HG03520 (cell line): ENCODE results near the gene FAM50B.

Experiments
- ATAC-seq: cut with Tn5 transposase; IDR thresholded peaks from one replicate; pipeline ENCODE4 v1.9.1; 2021; ENCODE audit warnings: mild to moderate bottlenecking, moderate library complexity; ENCODE audit not compliant: unreplicated experiment

FAM50B gene

DNA sequence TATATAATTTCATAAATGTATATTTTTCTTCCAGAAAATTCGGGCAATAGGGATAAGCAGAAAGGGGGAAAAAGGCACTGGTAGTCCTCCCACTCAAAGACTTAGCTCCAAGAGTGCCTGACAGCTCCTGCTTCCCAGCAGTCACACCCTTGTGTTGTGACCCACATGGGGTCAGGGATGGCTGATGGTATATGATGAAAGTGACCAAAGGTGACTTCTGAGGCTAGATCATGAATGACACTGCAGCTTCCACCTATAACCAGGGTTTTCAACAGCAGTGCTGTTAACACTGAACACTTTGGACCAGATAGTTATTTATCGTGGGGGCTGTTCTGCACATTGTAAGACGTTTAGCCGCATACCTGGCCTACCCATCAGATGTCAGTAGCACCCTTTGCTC is 22.3 kb downstream of the FAM50B start:
- no peak for ATAC-seq

DNA sequence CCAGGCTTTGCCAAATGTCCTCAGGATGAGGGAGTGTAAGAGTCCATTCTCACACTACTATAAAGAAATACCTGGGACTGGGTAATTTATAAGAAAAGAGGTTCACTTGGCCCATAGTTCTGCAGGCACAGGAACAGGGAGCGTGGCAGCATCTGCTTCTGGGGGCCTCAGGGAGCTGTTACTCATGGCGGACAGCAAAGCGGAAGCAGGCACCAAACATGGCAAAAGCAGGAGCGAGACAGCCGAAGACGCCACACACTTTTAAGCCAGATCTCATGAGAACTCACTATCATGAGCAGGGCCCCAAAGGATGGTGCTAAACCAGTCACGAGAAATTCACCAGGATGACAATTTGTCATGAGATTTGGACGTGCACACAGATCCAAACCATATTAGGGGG is 22.8 kb downstream of the FAM50B start:
- no peak for ATAC-seq

DNA sequence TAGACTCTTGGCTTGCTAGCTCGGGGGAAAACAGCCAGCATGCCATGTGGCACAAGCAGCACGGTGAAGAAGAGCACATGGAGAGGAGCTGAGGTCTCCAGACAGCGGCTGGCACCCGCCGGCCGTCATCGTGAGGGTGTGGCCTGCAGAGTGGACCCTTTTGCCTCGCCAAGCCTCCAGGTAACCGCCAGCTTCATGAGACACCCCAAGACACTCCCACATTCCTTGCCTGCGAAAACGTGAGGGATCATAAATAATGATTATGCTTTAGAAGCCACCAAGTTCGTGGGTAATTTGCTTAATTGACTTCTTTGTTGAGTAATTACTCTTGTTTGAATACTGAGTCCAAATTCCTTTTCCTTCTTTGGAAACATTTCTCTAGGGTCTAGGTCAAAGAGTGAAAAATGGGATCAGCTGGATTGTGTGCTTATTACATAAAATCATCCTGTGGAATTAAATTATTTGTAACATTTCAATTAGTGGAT is 23.2 kb downstream of the FAM50B start:
- ATAC-seq = no peak

DNA sequence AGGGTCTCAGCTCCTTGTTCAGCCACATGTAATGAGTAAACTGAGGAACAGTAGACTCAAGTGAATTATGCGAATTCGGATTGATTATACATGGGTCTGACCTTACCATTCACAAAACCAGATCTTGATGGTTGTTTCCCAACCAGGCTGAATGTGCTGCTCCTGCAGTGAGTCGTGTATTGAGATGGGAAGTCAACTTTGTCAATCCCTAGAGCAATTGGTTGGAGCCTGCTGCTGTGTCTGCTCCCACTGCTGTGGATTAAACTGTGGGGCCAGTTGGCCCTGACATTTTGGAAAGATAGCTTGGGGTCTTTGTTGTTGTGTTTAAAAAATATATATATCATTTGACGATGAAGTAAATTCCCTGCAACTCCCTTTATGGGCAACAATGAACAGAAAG is 23.9 kb downstream of the FAM50B start:
- no peak for ATAC-seq

DNA sequence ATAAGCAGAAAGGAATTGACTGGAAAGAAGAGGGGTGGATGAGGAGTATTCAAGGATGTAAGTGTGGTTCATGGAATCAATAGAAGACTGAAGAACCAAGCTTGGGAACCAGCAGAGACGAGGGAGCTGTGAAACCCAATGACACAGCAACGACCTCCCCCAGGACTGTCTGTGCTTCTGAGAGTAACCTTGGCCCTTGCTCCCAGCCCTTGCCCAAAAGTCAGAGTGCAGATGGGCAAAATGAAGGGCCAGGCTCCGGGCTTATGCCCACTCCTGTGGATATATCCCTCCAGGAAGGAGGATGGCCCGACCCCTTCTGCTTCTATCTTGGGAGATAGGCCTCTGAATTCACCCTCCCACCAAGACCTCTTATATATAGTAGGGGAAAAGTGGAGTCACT is 24.9 kb downstream of the FAM50B start:
- no peak for ATAC-seq

DNA sequence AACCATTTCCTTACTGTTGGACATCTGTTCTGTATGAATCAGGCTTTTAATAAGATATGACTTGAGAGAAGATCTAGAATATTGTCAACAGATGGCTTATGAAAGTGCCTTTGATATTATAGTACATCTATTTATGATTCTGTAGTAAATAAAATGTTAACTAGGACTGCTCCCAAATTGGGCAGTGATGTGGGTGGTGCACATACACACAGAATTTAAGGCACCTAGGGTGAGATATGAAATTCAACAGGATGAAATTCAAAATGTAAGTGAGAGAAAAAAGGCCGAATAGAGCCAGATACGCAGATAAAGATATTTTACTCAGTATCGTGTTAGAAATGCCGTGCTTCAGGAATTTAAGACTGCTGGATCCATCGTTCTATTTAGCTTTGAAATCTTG is 26.3 kb downstream of the FAM50B start:
- no peak for ATAC-seq

DNA sequence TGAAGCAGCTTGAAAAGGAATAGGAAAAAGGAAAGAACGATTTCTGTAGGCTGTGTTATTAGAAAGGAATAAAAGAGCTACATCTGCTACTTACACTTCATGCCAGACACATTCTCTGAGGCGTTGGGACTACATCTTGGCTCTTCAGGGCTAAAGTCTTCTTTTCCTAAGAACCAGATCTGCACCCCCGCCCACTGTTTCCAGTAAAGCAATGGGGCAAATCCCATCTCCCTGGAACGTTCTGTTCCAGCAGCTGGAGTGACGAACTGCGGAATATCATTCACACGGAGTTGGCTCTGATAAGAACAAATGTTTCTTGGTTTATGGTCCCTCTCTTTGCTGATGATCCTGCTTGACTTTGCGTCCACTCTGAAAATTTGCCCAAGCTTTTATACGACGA is 26.9 kb downstream of the FAM50B start:
- no peak for ATAC-seq

DNA sequence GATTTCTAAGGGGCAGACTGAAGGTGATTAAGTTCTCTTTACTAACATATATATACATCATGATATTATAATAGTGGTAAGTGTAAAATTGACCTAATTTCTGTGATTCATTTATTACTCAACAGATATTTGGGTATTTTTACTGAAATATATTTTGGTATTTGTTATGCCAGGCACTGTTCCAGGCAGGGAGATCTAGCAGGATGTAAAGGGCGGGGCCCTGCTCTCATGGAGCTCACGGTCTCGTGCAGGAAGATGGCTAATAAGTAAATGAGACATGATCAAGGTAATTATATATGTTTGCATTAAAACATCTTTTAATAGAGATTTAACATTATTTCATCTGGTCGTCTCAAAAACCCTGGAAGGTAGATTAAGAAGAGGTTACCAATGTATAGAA is 27.7 kb downstream of the FAM50B start:
- no peak for ATAC-seq

DNA sequence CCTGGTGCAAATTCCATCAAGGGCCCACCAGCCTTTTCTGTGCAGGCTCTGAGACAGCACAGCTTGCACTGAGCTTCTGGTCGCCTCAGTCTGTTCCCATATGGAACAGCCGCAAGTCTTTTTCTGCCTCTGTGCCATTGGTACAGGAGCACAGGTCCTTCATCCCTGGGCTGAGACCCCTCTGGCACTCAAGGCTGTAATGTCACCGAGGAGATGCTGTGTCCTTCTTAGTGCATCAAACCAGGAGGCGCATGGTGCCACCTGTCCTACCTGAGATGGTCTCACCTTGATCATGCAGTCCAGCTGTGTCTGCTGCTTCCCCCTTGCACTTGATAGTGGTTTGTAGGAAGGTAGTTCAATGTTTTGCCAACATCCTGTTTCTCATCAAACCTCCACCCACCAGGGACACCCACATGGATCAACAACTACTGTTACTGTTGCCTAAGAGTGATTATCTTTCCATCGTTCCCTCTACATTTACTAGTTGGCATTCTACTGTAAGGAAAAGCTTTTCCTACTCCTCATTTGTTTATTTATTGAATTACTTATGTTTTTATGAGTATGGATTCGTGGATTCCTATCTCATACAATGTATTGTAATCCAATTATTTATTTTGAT is 29.0 kb downstream of the FAM50B start:
- no peak for ATAC-seq

DNA sequence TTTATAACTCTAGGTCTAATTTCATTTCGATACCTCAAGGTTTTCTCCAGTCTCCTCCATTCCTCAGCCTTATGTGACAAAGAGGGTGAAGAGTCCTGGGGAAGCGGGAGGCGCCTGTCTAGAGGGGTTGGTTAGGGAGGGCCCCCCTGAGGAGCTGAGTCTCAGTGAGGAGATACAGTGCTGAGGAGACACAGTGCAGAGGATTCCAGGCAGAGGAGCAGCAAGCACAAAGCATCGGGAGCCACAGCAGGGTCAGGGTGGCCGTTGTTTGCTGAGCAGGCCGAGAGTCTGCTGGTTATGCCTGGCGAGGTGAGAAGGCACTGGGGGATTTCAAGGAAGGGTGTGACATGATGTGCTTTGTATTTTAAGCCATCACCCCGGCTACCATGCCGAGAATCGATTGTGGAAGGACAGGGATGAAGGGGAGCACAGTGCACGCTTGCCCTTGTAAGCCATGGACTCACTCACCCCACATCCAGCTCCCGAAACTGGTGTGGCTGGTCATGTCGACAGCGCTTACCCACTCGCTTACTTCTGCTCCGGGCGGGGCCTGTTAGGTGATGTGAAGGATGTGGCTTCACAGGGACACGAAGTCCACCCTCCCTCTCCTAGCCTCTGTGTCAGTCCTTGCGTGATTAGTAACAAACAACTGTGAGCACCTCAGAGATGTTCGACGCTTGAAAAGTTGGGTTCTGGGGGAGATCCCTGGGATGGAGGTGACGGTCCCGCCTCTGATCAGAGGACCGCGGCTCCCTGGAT is 30.2 kb downstream of the FAM50B start:
- no peak for ATAC-seq

DNA sequence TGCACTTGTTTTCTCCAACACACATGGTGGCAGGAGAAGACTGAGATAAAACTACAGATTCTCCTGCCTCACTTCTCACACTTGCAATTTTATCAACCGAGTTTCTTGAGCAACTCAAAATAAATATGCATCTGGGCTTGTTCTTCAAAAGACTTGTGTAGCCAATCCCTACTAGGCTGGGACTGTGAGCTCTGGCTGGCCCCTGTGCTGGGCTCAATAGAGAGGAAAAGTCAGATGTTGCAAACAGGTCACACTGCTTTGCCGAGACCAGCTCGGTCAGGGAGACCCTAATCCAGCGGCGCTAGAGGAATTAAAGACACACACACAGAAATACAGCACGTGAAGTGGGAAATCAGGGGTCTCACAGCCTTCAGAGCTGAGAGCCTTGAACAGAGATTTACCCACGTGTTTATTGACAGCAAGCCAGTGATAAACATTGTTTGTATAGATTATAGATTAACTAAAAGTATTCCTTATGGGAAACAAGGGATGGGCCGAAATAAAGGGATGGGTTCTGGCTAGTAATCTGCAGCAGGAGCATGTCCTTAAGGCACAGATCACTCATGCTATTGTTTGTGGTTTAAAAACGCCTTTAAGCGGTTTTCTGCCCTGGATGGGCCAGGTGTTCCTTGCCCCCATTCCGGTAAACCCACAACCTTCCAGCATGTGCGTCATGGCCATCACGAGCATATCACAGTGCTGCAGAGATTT is 32.7 kb downstream of the FAM50B start:
- ATAC-seq = no peak

DNA sequence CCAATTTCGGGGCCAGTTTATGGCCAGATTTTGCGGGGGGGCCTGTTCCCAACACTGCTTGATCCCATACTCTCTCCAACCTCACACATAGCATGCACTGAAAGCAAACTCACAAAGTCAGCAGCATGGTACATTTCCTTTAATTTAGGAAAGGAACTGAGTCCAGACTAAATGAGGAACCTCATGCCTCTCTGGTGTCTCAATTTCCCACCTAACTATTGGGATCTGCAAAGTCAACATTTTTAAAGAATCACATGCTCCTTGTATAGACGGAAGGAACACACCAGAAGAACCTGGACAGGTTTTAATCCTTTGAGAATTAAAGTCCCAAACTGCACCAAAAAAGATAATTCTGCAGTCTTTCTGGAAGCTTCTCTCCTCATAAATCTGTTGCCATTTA is 33.3 kb downstream of the FAM50B start:
- no peak for ATAC-seq

DNA sequence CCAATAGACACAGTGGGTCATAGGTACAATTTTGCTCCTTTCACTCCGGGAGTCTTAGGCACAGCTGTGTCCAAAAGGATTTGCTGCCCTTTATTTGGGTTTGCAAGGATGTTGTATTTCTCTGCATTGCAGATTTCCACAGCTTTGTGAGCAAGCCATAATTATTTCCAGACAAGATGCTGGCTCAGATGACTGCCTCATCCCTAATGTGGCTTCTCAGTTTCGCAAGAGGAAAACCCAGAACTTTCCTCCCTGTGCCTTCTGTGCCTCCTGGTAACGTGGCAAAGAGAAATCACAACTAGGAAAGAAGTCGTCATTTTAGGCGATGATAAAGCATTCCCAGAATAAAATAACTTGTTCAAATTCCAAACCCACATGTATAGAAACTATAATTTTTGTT is 33.7 kb downstream of the FAM50B start:
- no peak for ATAC-seq

DNA sequence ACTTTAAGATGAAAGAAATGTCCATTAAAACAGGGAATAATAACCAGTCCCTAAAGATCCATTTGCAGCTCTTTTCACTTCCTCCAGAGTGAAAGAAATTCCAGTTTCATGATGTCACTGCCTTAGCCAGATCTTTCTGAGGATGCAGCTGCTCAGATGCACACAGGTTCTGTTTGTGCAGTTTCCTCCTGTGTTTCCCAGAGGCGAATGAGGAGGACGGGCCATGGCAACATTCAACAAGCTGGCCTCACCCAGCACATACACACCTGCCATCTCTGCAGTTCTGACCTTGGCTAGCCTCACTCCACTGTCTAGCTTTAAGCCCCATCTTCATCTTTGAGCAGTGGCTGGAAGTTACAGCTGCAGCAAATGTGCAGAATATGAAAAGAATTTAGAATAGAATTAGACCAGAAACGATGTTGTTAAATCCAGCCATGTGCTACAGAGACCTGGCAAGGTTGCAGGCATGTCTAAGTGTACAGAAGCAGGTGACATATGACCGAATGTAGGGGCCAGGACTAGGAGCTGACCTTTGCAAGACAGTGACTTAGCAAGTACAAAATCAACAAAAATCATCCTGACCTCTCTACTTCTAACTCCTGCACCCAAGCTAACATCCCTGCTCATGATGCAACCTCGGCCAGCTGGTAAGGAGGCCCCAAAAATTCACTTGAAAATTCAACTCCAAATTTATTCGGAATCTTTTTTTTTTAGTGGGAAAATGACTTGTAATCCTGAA is 35.0 kb downstream of the FAM50B start:
- ATAC-seq = no peak

DNA sequence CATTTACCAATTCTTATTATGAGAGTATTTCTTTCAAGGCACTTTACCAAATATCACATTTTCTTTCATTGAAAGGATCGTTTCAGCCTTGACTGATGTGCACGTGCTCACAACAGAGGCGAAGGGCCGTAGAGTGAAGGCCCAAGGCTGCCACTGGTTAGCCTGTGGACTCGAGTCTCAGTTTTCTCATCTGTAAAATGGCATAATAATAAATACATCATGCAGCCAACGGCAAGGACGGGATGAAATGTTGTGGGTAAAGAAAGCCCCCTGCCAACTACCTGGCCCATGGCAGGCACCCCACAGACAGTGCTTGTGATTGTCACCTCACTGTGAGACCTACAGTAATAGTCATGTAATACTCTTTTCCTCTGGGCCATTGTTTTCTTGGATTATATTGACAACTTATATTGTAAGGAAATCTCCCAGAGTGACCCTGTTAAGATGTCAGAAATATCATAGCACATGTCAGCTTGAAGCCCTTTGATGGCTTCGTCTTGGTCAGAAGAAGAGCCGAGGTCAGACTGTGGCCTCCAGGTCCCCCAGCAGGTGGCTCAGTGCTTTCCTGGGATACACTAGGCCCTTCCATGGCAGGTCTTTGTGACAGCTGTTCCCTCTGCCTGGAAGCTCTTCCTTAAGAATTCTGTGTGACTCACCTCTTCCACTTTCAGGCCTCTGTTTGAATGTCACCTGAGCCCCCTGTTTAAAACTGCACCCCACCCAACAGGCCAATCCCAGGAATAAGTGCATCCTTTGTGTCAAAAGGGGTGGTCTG is 36.3 kb downstream of the FAM50B start:
- ATAC-seq = no peak

DNA sequence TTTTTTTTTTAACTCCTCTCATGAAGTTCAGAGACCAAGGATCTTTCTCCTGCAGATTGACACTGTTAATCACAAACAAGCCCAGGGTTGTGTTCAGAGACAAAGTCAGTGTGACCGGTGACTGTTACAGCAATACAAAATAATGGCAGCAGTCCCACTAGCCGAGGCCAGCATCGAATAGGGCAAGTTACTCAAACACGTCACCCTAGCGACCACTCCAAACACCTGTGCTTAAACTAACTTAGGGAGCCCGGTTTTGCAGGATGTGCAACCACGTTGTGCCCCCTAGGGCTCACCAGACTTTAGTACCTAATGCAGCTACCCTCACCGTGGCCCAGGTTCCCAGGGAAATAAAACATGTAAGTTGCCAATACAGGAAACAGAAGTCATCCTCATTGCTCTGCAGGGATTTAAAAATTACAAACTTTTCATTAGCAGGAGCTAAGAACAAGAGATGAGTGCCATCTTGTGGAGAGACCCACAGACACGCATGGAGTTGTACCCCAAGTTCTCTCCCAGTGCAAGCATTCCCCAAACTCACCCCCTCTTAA is 38.1 kb downstream of the FAM50B start:
- ATAC-seq = no peak

DNA sequence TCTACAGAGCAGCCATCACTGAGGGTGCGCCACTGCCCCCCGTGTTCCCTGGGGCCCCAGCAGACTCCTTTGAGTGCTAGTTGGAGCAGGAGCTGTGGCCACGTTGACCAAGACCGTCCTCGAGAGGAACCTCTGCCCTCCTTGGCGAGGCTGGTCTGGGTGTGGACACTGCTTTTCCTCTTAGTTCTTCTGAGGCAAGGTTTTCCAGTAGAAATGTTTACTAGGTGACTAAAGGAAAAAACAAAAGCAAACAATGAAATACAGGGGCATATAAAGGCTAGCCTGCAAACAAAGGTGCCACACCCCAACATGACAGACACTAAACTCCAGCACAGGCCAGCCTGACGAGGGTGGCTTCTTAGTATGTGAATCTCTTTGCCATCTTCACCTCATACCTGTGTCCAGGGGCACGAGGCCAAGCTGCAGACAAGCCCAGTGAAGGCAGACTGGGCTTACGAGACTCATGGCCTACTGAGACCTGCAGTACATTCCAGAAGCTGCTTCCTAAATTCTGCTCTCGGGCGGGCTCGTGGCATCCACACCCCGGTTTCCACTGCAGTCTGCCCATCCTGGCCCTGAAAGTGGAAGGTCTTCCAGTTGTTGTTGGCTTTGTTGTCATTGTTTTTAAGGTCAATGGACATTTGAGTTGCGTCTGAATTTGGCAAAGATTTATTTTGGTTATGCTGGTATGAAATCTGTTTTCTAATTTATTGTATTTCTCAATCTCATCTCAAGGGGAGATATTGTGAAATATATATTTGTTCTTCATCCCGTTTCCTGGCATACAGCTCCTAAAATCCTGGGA is 39.2 kb downstream of the FAM50B start:
- no peak for ATAC-seq

DNA sequence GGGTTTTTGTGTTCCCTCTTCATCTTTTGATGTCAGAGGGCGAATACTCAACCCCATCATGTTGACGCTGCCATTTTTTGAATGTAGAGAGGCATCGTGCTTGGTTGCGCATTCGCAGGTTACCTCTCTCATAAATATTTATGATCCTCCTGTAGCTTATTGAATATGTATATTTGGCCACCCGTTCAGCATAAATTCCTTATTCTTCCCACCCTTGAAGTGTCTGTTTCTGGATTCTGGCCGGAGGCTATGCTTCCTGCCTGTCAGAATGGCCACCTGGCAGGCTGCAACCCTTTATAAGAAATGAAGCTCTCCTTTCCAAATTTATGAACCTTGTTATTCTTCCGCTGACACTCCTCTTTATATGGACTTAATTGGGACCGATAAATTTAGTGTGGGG is 40.9 kb downstream of the FAM50B start:
- ATAC-seq = no peak

DNA sequence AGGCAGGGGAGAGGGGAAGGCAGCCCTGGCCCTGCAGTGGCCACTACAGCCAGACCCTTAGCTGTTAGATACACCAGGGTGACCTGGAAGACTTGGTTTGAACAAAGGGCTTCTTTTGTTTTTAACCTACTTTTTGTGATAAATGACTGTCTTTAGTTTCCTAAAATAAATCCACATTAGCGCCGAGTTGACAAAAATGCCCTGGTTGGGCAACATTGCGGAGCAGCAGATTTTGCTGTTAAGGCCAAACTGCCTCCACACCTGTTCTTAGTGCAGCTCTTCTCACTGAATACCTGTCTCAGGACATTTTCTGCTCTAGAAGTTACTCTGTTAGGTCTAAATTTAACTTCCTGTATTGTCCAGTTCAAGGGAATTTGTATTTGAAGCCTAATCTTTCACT is 42.7 kb downstream of the FAM50B start:
- ATAC-seq = no peak

DNA sequence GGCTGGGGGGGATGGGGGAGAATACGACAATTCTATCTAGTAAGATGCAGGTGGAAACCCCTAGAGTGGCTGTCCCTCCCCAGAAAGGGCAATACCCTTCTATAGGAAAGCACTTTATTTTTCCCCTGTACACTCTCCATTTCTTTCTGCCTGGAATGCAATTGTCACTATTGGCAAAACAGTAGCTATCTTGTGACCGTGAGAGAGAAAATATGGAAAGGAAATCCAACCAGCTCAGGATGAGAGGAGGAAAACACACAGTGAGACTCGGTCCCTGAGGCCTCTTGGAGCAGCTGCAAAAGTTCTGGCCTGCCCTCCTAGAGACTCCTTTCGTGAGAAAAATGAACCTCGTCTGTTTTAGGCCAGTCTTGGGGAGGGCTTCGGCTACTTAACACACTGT is 43.4 kb downstream of the FAM50B start:
- no peak for ATAC-seq
